Measurements from ENCODE around the gene SULT1B1.
"Not testable (repeated sequence)": the region's sequence is repeated elsewhere in the genome, so short reads cannot be mapped to it uniquely, and the experiment has no call there.

The SULT1B1 gene

DNA sequence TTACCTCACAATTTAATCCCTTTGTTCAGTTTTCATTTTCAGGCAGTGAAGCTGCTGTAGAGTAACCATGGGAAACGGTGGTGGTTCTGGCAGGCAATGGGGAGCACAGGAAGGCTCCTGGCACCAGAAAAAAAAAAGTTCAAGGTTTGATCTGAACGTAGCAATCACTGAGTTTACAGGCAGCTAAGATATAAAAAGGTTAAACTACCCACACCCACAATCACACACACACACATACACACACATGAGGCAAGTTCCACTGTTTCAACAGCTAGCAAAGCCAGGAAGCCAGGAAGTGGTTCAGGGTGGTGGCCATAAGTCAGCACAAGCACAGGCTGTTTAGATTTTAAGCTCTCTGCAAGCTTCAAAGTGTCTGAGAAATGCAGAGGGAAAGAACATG, at the start of gene SULT1B1:
SULT1B1 (minus strand) TSS at position 166 of the 400 bp plus-strand sequence. CDS start 5,403 bp downstream, outside the sequence.
- DNase-seq (ENCODE audit: low read depth) = no peak

DNA sequence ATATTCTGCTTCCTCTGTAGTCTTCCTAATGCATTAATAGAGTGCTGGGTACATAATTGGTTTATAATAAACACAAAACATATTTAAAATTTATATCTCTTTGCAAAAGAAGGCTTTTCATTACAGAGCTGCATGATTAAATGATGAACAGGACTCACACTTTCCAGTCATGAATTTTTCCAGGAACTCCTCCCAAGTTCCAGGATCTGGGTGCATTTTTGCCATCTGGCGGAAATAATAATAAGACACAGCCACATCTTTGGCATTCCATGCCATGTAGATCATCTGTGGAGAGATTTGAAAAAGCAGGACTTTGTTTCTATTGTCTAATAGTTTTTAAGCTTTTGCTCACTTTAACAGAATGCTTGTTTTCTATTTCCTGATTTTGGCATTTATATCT, 40.2 kb upstream of the SULT1B1 start:
- DNase-seq (ENCODE audit: low read depth) = no peak

GRCh38 chr4:69799337-69799736, 38.9 kb upstream of the SULT1B1 start:
- DNase-seq (ENCODE audit: low read depth) = no peak

DNA sequence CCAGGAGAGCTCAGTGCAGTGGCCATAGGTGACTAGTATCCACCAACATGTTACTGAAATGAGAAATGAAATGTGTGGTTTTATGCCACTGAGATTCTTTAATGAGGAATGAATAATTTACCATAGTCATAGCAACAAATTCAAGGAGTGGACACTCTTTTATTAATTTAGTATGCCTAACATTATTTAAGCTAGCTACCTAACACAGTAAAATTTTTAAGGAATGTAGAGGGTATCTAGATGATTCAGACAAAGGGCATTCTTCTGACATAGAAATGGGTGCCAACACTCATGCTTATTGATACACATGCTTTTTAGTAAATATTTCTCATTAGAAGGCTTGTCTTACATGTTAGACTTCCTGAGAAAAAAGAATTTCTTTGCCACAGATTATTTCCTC, 33.3 kb upstream of the SULT1B1 start:
- no peak for DNase-seq (ENCODE audit: low read depth)

DNA sequence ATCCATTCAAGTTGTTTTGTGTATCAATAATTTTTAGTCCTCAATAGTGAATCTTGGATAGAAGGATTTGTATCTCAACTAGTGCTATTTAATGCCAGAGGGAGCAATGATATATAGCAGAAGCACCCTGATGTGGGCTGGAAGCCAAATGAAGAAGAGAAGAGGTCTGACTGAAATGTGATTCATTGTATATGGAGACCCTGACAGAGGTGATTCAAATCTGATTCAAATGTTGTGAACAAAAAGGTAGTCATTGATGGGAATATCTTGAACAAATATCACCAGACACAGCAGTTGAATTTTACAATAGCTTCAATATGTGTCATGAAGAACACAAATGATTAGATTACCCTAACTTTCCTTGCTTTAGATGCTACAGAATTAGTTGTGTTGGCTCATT, 27.5 kb upstream of the SULT1B1 start:
- no peak for DNase-seq (ENCODE audit: low read depth)

GRCh38 chr4:69786547-69786946, 26.1 kb upstream of the SULT1B1 start:
- DNase-seq (ENCODE audit: low read depth) = no peak

DNA sequence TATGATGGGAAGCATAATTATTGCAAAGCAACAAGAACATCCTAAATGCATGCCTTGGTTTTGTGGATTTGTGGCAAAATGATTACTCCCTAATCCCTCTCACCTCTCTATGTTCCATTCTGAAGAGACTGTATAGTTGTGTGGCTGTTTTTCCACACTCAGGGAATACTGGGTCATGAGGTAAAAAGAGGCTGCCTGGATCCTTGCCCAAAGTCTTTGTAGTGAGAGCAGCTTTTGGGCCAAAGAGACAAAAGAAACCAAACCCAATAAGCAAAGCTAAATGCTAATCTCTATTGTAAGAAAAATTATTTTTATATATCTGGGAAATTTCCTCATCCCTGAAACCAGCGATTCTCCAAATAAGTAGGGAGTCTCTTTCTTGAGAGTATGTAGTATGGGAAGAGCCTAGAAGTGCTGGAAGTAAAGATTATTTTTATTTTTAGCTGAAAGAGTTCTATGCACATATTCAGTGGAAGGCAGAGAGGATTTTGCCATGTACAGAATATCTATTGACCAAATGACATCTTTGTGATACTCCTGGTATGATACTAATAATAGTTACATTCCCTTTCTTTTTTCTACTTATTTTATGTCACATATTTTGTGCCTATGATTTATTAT, 24.9 kb upstream of the SULT1B1 start:
- no peak for DNase-seq (ENCODE audit: low read depth)

GRCh38 chr4:69782651-69783310, 22.4 kb upstream of the SULT1B1 start:
- no peak for DNase-seq (ENCODE audit: low read depth)

DNA sequence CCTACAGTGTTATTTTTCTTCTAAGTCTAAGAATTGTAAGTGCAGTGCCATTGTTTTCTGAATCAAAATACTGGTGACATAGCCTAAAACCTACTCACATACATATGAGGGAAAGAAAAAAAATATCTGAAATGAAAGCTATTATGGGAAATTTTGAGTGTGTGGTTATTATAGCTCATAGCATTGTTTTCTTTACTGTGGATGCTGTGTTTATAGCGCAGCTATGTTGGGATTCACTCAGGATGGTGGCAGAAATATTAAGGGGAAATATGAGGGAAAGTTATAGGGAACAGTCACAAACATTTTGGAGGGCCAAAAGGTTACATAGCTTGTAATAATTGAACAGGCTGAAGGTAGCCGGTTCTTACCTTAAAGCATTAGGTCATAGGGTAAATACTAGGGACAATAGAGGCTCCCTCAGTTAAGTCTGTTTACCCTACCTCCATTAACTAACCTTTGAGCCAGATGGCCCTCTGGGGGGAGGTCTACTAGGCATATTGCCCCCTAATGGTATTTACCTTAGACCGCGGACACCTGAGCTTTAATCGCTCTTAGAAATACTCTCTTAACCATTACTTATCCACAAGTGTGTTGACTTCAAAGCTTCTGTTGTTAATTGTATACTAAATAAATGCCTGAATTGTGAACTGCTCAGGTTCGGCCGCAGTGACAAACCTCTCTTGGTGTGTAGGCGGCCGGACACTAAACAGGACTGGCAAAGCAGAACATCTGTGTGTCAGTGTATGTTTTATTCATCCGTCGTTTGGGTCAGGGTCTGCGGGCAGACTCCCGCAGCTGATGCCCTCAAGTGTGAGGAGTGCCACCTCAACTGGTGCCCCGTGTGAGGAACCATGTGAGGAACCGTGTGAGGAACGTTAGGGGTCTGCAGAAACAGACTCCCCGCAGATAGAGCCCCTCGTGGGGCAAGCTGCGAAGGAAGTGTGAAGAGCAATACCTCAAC, 21.3 kb upstream of the SULT1B1 start:
- DNase-seq (ENCODE audit: low read depth) = no peak

DNA sequence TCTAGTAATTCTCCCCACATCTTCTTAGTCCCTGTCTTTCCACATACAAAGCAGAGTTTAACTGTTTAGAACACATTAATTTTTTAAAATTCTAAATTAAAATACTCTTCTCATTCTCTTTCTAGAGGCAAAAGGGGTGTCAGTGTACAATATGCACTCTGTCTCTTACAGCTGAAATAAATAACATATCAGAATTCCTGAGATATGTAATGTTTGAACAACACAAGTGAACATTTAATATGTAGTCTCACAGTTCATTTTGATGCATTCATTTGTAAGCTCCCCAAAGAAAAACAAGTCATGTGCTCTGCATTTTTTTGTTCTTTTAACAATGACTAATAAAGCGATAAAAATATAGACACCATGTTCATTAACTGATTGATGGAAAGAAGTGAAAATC, 19.7 kb upstream of the SULT1B1 start:
- no peak for DNase-seq (ENCODE audit: low read depth)

DNA sequence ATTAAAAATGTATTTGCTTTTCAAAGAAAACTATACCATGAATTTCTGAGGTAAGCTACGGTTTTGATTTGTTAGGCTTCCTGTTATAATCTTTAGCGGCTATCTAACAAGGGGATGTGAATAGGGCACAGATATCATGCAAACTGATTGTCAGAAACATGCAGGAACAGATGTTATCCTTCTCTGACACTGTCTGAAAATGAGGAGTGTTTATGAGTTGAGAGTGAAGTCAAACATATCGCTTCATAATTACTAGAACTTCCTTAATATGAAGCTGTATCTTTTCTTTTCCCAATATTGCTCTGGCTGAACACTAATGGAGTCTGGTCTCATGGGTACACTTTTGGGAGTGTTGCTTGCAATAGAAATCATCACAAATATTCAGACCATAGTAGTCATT, 16.3 kb upstream of the SULT1B1 start:
- DNase-seq (ENCODE audit: low read depth) = no peak

DNA sequence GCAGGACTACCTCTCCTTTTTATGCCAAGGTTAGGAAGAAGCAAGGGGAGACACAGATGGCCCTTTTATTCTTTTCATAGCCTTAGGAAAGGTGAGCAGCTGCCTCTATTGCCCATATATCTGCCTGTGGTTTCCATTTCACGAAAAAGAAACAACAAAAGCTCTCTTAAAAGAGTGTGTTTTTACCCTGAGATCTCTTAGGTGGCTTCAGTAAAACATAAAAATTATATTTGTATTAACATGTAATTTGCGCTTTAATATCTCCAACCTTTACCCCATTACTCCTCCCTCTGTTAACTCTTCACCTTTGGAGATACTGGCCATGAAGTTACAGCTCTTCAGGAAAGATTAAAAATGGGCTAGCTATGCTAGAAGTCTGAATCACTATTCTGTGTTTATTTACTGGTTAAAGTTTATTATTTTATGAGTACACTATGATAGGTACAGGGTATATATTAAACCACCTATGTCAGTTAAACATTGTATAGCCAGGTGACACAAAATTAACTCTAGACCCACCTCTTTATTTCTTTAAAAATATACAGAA, 15.0 kb upstream of the SULT1B1 start:
- no peak for DNase-seq (ENCODE audit: low read depth)

DNA sequence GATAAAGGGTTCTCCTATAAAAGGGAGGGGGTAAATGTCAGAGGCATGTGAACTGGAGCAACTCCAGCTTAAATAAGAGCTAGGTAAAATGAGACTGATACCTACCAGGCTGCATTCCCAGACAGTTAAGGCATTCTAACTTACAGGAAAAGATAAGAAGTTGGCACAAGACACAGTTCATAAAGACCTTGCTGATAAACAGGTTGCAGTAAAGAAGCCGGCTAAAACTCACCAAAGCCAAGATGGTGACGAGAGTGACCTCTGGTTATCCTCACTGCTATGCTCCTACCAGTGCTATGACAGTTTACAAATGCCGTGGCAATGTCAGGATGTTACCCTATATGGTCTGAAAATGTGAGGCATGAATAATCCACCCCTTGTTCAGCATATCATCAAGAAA, 13.1 kb upstream of the SULT1B1 start:
- DNase-seq (ENCODE audit: low read depth) = no peak

DNA sequence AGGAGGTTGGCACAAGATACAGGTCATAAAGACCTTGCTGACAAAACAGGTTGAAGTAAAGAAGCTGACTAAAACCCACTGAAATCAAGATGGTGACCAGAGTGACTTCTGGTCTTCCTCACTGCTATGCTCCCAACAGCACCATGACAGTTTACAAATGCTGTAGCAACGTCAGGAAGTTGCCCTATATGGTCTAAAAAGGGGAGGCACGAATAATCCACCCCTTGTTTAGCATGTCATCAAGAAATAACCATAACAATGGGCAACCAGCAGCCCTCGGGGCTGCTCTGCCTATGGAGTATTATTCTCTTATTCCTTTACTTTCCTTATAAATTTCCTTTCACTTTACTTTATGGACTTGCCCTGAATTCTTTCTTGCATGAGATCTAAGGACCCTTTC, 8.1 kb upstream of the SULT1B1 start:
- DNase-seq (ENCODE audit: low read depth) = not testable (repeated sequence)

DNA sequence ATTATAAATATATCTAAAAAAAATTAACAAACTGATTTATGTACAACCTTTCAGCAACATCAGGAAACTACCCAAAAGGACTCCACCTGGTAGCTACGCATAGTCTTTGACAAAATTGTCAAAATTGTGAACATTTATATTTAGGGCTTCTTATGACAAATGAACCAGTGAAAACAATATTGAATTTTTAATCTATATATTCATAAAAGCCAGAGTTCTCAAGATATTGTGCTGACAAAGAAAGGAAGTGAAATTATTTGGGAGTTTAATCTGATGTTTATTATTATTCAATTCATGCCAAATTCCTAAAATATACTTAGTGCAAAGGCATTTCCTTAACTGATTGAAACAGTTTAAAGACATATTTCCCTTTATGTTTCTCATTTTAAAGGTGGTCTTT, 5.3 kb upstream of the SULT1B1 start:
- DNase-seq (ENCODE audit: low read depth) = no peak

DNA sequence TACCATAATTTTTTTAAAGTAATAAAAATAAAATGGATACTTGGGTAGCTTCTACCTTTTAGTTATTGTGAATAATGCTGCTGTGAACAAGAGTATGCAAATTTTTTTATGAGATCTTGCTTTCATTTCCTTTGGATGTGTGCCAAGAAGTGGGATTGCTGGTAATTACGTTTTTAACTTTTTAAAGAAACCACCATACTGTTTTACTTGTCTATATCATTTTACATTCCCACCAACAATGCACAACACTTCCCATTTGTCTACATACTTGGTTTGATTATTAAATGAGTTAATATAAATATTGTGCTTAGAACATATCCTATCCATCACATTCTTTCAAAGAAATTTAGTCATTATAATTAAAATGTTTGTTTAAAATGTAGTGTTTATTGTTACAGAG, 3.9 kb upstream of the SULT1B1 start:
- no peak for DNase-seq (ENCODE audit: low read depth)

- no peak for DNase-seq (ENCODE audit: low read depth)
Observed at GRCh38 chr4:69763233-69763632, 2.8 kb upstream of the SULT1B1 start.

DNA sequence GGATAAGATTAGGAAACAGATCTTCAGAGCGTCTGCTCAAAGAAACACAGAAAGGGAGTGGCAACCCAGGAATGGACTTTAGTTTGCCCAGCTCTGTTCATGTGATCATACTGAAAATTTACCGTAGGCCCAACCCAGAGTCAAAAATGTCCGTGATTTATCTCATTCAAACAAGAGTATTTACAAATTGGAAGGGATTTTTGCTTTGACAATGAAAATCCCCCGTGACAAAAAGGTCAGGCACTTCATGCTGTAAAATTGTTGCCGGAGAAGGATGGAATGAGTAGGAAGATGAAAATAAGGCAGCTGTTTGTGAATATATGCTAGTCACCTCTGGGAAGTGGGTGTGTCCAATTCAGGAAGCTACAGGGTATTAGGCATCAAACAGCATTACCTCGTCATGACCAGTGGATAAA, 1.2 kb downstream of the SULT1B1 start:
- no peak for DNase-seq (ENCODE audit: low read depth)

GRCh38 chr4:69757464-69757863, 3.0 kb downstream of the SULT1B1 start:
- no peak for DNase-seq (ENCODE audit: low read depth)

- DNase-seq (ENCODE audit: low read depth) = no peak
Observed at GRCh38 chr4:69754926-69755580, 5.4 kb downstream of the SULT1B1 start.

- DNase-seq (ENCODE audit: low read depth) = no peak
Observed at GRCh38 chr4:69753686-69754085, 6.7 kb downstream of the SULT1B1 start.

DNA sequence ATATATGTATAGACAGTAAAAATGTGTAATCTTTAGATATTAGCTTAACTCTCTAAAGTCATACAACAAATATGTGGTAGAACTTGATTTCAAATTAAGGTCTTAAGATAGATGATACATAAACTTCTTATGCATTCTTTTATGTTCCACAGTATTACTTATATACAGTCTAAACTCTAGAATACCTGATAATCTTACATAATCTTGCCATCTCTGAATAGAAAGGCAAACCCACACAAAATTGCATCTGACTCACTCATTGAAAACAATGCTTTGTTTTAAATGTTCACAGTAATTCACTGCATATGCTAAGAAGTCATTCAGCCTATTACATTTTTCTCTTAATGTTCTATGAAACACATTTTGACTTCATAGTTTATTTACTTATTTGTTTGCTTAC, 10.1 kb downstream of the SULT1B1 start:
- no peak for DNase-seq (ENCODE audit: low read depth)
